T follicular helper cell (primary cell): ENCODE measurements around the gene SPAG9.
"Not testable (repeated sequence)": the region's sequence is repeated elsewhere in the genome, so short reads cannot be mapped to it uniquely, and the experiment has no call there.

Source experiments
- DNase-seq: peaks from one replicate; pipeline ENCODE4 v3.0.0-alpha.2; 2020; ENCODE audit warnings: low read depth

The SPAG9 gene

DNA sequence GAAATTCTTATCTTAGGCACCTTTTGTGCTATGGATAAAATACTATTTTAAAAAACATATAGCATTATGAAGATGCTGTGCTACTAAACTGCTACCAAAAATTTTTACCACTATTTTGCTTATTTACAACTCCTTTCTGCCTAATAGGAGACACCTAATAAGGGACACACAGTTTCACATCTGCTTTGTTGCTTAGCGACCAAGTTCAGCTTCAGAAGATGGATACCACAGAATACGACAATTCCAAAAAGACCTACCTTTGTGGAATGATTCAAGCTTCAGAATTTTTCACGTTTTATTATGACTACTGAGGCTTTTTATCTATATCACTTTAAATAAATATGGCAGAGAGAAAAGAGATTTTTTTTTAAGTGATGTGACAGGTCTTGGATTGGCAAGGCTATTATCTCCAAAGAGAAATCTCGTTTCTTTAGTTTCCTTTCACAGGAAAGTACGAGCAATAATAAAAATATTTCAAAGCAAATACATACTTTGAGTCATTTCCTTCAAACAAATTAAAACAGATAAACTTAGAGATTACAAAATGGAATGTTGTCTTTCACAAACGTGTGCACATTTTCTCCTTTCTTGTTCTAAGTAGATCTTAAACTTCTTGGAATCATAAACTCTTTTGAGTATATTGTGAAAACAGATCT lies 35.4 kb downstream of the SPAG9 start:
- no peak for DNase-seq

DNA sequence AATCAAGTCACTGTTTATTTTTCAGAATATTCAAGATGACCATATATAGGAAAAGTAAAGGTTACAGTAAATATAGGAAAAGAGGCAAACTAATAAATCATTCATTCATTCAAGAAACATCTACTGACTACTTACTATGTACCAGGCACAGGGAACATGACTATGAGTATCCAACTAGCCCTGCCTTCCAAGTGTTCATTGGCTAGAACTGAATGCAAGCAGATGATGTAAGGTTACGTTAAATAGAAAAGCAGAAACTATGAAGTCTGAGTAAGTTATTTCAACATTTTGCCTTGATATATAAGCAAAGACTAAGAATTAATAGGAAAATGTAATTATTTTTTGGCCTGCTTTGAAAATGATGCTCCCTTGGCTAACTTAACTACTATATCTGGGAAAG lies 36.7 kb downstream of the SPAG9 start:
- no peak for DNase-seq

DNA sequence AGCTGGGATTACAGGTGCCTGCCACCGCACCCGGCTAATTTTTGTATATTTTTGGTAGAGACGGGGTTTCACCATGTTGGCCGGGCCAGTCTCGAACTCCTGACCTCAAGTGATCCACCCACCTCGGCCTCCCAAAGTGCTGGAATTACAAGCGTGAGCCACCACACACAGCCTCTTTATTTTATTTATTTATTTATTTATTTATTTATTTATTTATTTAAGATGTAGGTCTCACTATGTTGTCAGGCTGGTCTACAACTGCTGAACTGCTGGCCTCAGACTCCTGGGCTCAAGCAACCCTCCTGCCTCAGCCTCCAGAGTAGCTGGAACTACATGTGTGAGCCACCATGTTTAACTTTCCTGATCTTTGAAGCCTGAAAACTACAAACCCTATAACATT lies 37.3 kb downstream of the SPAG9 start:
- DNase-seq: not testable (repeated sequence)

DNA sequence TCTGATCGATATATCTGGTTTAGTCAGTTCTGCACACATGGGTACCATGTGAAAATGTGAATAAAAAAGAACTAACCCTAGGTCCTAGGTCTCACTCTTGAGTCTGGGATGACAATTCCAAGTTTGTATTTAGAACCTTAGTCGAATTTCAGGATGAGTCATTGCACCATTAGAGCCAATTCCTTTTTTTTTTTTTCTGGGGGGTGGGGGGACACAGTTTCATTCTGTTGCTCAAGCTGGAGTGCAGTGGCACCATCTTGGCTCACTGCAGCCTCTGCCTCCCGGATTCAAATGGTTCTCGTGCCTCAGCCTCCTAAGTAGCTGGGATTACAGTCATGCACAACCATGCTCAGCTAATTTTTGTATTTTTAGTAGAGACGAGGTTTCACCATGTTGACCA lies 41.6 kb downstream of the SPAG9 start:
- no peak for DNase-seq

DNA sequence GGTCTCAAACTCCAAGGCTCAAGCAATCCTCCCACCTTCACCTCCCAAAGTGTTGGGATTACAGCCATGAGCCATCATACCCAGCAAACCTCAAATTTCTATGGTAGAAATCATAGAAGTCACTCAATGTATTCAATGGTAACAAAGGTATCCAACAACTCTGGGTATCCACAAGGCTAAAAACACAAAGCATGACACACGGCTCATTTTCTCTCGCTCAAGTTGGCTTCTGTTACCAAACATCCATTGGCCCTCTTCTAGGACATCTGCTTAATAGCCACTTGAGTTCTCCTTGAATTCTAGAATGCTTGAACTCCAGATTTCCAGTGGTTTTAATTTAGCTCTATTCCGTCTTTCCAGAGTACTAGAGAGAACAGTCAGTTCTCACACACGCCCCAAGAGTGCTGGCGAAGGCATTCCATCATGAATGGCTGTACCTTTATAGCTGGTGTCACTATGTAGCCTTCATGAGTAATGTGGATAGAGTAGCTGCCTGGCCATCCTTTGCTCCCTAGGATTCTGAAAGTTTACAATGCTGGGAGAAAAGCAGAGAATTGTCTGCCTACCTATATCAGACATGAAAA lies 42.6 kb downstream of the SPAG9 start:
- DNase-seq: no peak

DNA sequence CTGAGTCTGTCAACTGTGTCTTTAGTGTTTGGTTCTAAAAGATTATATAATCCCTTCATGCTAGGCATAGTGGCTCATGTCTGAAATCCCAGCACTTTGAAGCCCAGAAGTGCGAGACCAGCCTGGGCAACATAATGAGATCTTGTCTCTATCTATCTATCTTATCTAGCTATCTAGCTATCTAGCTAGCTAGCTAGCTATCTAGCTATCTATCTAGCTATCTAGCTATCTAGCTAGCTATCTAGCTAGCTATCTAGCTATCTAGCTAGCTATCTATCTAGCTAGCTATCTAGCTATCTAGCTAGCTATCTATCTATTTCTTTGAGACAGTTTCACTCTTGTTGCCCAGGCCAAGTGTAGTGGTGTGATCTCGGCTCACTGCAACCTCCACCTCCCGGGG lies 43.8 kb downstream of the SPAG9 start:
- DNase-seq: no peak

DNA sequence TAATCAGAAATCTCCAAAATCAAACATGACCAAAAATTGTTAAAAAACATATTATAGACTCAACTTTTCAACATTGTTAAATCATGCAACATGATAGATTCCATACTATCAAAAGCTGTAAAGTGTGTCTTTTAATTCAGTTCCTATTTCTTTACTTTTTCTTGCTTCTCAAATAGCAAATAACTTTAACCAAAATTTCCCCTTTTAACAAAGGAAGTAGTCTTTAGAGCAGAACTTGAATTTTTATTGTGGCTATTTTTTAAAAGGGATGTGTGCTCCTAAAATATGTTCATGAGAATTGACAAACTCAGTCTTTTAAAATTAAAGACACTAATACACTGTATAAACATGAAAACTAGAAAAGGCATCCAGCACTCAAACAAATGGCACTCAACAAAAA lies 49.1 kb downstream of the SPAG9 start:
- no peak for DNase-seq

DNA sequence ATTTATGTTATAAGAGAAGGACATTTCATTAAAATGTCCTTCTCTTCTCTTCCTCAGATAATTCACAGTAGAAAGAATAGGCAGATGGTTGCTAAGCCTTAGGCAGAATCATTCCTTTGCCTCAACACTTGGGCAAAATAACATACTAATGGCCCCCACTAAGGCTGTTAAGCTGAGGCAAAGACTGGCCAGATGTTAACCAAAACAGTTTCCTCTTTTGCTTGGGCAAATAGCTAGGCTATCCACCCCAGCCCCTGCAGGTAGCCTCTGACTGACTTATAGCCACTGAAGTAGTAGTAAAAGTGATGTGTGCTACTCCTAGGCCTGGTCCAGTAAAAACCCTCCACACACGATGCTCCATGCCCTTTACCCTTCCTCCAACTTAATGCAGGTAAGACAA lies 55.2 kb downstream of the SPAG9 start:
- DNase-seq: no peak

DNA sequence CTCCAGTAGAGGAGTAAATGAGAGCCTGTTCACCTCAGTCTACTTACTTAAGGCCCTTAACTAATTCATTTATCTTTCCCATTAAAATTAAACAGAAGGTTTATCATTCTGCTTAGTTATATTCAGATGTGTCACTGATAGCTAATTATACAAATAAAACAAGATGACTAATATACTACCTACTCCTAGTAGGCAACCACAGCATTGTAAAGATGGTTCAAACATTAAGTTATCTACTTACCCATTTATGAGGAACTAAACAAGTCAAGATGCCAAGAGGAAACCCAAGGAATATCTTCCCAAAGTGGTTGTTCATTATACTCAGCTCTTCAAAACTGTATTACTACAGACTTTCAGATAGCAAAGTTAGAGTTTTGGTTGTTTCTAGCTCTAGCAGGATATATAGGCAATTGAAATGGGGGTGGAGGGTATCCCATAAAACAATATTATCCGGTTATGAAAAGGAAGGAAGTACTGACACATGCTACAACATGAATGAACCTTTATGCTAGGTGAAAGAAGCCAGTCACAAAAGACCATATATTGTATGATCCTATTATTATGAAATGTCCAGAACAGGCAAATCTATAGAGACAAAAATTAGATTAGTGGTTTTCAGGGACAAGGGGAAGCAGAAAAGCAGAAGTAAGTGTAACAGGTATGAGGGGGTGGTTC lies 56.5 kb downstream of the SPAG9 start:
- DNase-seq: no peak

DNA sequence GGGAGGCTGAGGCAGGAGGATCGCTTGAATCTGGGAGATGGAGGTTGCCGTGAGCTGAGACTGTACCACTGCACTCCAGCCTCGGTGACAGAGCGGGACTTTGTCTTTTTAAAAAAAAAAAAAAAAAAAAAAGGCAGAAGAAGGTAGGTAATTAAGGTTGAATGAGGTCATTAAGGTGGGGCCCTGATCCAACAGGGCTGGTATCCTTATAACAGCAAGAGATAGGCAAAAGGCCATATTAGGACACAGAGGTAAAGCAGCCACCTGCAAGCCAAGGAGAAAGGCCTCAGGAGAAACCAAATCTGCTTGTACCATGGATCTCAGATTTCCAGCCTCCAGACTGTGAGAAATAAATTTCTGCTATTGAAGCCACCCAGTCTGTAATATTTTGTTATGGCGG lies 60.3 kb downstream of the SPAG9 start:
- no peak for DNase-seq

DNA sequence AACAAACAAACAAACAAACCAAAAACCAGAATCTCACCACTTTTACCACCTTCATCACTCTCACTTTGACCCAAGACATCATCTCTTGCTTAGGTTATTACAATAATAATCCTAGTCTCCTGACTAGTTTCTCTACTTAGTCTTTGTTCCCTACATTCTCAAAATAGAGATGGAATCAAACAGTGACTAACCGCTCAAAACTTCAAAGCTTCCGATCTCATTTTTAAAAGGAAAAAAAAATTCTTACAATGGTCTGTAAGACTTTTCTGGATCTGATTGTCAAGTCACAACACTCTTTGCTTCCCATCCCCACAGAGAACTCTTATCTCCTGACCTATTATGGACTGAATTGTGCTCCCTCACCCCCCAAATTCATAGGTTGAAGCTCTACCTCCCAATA lies 60.9 kb downstream of the SPAG9 start:
- DNase-seq: no peak

DNA sequence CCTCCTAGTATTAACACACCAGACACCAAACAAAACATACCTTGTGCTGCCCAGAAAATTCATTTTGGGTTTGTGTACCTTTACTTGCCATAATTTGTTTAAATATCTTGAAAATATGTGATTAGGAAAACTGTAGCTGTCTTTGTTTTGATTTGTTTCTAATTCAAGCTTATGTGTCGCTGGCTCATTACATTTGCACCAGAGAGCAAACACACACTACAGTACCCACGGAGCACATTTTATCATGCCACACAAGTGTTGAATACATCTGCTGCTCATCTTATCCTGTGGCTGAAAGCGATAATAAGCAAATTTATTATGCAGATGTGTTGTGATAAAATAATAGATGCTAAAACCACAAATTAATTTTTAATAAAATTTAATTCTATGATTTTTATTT lies 63.1 kb downstream of the SPAG9 start:
- DNase-seq: no peak

DNA sequence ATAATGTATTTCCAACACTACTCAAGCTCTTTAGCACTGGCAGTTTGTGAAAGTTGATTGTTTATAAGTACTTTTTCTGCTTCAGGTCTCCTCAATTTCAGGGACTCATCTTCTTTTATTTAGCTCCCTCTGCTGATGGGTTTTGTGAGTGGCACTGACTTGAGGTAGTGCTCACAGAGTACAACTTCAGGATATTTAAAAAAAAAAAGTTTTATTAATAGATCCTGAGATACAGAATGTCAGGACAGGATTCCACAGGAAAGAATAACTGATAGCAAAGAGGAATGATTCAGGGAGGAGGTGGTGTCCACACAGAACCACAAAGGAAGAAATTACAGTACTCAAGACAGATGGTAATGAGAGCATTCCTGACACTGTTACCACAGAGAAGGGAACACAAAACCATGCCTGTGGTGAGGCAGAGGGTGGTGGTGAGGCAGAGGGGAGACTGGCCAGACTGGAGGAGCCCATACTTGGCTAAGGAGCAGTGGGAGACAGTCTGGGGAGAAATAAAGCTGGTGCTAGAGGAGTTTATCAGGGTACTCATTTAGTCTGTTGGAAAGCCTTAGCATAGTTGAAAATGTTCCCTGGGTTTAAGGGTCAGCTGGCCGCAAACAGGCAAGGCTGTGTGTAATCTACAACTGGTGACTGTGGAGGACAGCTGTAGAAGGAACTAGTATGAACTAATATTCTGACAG lies 63.7 kb downstream of the SPAG9 start:
- DNase-seq: no peak

DNA sequence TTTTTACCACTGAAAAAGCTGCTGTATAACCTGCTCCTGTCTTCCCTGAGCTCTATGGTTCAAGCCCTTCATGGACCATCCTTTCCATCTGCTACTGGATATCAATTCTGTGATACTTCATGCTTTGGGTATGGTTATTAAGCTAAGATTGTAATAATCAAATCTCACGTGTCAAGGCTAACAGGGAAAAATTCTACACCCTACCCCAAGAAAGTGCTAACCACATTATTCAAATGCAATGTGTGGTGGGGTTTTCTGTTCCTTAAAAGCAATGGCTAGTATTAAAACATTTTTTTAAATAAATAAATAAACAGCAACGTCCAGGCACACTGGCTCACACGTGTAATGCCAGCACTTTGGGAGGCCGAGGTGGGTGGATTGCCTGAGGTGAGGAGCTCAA lies 65.9 kb downstream of the SPAG9 start:
- no peak for DNase-seq

DNA sequence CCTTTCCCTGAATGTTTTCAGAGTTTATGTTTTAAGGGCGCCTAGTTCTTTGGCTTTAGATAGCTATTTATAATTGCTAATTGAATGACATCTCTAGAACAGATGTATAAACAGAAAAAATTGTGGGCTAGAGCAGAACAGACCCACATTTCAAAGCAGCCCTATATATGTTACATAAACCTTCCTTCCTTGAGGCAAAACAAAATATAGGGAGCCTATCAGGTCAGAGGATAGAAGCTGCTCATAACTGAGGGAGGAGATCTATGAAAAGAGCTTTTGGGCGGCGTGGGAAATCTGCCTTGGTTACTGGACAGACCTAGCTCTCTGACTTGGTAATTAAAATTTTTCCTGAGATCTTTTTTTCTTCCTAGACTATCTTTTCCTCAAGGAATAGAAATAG lies 68.4 kb downstream of the SPAG9 start:
- no peak for DNase-seq

DNA sequence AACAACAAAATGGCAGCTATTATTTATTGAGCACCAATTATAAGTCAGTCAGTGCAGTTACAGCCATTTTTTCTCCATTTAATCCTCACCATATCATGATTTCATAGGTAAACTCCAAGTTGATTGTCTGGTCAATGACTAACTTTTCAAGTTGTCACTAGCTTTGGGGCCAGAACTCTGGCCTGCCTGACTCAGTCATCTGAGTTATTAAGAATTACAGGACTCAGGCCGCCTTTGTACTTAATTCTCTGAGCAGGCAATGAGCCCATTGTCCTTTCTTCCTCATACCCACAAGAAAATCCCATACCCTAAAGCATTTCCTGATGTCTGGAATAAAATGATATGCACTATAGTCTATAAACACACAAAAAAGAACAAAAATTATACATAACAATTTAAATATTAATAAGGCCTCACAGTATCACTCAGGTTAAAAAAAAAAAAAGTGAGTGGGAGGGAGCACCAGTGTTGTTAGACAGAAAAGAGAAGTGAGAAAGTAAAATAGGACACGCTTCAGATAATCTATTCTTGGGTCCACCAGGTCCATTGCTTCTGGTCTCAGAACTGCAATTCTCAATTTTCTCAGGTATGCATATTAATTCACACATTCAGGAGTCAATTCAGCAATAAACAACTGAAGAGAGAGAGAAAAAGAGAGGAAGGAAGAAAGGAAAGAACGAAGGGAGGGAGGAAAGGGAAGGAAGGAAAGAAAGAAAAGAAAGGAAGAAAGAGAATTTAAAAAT lies 70.2 kb downstream of the SPAG9 start:
- no peak for DNase-seq

DNA sequence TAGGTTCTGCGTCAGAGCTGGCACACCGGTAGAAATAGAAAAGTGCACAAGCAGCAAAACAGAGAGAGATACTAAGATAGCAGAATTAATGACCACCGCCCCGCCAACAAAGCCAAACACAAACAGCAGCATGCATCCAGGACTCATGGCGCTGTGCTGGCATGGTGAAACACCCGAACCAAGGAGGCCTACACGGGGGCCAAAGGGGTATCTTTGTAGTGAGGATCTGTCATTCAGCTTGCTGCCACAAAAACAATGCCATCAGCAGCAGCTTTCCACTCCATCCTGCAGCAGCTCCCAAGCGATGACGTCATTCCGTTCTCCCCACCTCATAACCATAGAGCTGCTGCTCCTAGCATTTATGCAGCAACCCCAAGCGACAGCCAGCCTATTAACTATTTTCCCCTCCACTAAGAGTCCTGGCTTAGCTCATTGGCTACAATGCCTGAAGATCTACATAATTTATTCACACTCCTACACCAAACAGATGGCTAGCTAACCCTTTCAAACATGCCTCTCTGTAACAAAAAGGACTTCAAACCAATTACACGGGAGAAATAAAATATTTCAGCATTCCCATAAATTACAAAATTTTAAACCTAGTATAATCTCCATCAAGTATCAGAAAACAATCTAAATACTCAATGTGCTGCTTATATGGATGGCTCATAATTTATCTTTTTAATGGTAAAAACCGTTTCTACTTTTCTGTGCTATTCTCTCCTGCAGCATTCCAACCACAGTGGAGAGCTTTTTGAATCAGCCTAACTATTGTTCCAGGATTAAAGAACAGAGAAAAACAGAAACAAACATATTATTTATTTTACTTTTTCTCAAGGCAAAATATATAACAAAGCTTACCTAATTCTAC lies 73.9 kb downstream of the SPAG9 start:
- DNase-seq: no peak

DNA sequence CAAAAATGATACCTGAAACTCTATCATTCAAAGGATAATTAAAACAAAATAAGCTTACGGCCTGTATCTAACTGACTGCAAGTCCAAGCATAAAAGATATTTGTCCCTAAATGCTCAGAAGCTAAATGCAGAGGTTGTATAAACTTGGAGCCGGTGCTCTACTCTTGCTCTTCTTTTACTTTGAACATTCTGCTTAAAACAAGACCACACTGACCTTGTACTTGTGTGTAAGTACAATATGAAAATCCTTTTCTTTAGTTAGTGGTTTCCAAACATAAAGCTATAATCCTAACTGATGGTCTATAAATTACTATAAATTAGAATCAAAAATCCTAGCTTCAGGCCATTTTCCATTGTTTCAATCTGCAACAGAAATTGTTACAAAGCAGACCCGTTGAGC lies 74.6 kb downstream of the SPAG9 start:
- no peak for DNase-seq

DNA sequence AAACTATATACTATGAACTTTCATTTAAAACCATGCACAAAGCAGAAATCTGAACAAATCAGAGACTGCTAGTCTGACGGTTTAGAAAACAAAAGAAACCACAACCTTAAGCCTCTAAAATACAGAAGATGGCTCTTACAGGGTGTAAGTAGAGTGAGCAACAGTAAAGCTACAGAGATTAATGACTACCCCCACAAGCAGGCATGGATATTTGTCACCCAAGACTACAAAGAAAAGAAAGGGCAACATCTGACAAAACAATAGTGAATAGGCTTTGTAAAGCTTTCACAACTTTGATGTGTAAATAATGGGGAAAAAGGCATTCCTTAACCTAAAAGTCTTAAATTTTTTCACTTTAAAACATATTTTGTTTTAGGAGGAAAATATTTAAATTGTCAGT lies 75.0 kb downstream of the SPAG9 start:
- DNase-seq: no peak

DNA sequence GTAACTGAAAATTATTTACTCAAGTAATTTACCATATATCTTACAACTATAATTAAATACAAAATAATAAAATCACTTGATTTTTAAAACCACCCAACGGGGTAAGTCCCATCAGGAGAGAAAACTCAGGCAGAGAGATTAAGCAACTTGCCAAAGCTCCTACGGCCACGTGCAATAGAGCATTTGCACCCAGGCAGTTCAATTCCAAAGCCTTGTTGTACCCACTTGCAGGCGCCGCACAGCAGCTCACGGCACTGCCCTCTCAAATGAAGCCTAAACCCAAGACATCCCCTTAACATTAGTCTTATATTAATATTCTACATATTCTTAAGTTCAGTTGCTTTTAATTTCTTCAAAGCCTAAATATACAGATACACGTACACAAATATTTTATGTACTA lies 75.7 kb downstream of the SPAG9 start:
- no peak for DNase-seq

DNA sequence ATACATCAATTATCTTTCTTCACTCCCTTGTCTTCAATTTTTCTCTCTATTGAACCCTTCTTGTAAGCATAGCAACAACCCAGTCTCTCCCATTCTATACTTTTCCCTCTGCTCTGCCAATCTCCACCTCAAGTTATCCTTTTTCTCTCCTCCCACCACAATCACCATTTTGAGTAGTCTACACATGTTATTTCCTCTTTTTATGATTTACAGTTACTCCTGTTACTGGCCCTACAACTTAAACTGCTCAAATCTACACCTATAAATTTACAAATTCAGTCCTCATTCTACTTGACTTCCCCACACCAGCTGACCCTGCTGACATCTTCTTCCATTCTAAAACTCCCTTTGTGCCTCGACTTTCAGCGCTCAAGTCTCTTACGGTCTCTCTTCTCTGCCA lies 84.6 kb downstream of the SPAG9 start:
- DNase-seq: no peak
